Trophoblast cell (in vitro differentiated cells and primary cell): ENCODE results near the gene TNS2.

Experiments used
- DNase-seq, 2 donors: peaks; one replicate each; pipeline ENCODE4 v3.0.0-alpha.2; 2016
- H2AFZ ChIP-seq: 2 replicates; pipeline ENCODE4 v1.6.1; 2013; ENCODE audit warnings: low read length, moderate library complexity, mild to moderate bottlenecking; ENCODE audit not compliant: insufficient read depth, poor library complexity
- H2AK5ac ChIP-seq: 2 replicates; pipeline ENCODE4 v1.6.1; 2013; ENCODE audit warnings: mild to moderate bottlenecking, low read length
- H2BK120ac ChIP-seq: 2 replicates; pipeline ENCODE4 v1.6.1; 2013; ENCODE audit warnings: low read length, mild to moderate bottlenecking, moderate library complexity; ENCODE audit not compliant: insufficient read depth, poor library complexity
- H2BK12ac ChIP-seq: 2 replicates; pipeline ENCODE4 v1.6.1; 2013; ENCODE audit warnings: mild to moderate bottlenecking, low read length, moderate library complexity
- H2BK5ac ChIP-seq: 2 replicates; pipeline ENCODE4 v1.6.1; 2013; ENCODE audit warnings: low read length, low read depth, moderate library complexity, mild to moderate bottlenecking; ENCODE audit not compliant: poor library complexity
- H3K14ac ChIP-seq: 2 replicates; pipeline ENCODE4 v1.6.1; 2013; ENCODE audit warnings: mild to moderate bottlenecking, low read length
- H3K18ac ChIP-seq: 2 replicates; pipeline ENCODE4 v1.6.1; 2013; ENCODE audit warnings: mild to moderate bottlenecking, low read length
- H3K23ac ChIP-seq: 2 replicates; pipeline ENCODE4 v1.6.1; 2013; ENCODE audit warnings: low read length
- H3K27ac ChIP-seq: 2 replicates; pipeline ENCODE4 v1.5.1; 2013; ENCODE audit warnings: low read depth, mild to moderate bottlenecking, inconsistent platforms, low read length, moderate library complexity
- H3K27me3 ChIP-seq: 2 replicates; pipeline ENCODE4 v1.6.1; 2013; ENCODE audit warnings: inconsistent platforms, mild to moderate bottlenecking, low read length, moderate library complexity; ENCODE audit not compliant: insufficient read depth
- H3K36me3 ChIP-seq, 2 experiments: 1 replicate in 1 of 2; 2 replicates in 1 of 2; pipeline ENCODE4 v1.6.1; 2013; ENCODE audit warnings: low read length in 2 of 2, mild to moderate bottlenecking in 2 of 2, moderate library complexity in 1 of 2; ENCODE audit not compliant: insufficient read depth in 2 of 2, control insufficient read depth in 1 of 2
- H3K4ac ChIP-seq: 2 replicates; pipeline ENCODE4 v1.6.1; 2013; ENCODE audit warnings: low read depth, mild to moderate bottlenecking, low read length, moderate library complexity
- H3K4me1 ChIP-seq, 2 experiments: 1 replicate in 1 of 2; 2 replicates in 1 of 2; pipeline ENCODE4 v1.6.1; 2013; ENCODE audit warnings: low read length in 2 of 2, mild to moderate bottlenecking in 2 of 2, moderate library complexity in 1 of 2; ENCODE audit not compliant: insufficient read depth in 2 of 2, control insufficient read depth in 1 of 2
- H3K4me2 ChIP-seq: 2 replicates; pipeline ENCODE4 v1.6.1; 2013; ENCODE audit warnings: inconsistent platforms, mild to moderate bottlenecking, low read length, moderate library complexity
- H3K4me3 ChIP-seq: 2 replicates; pipeline ENCODE4 v1.5.1; 2013; ENCODE audit warnings: mild to moderate bottlenecking, low read depth, low read length, inconsistent platforms
- H3K79me1 ChIP-seq: one replicate; pipeline ENCODE4 v1.6.1; 2013; ENCODE audit warnings: low read length
- H3K79me2 ChIP-seq: 2 replicates; pipeline ENCODE4 v1.6.1; 2013; ENCODE audit warnings: low read length, mild to moderate bottlenecking; ENCODE audit not compliant: control insufficient read depth, insufficient read depth, poor library complexity
- H3K9ac ChIP-seq: 2 replicates; pipeline ENCODE4 v1.6.1; 2013; ENCODE audit warnings: mild to moderate bottlenecking, low read length
- H3K9me3 ChIP-seq: 2 replicates; pipeline ENCODE4 v1.6.1; 2013; ENCODE audit warnings: low read depth, mild to moderate bottlenecking, control low read depth, inconsistent platforms, low read length; ENCODE audit not compliant: insufficient read depth
- H4K12ac ChIP-seq: 2 replicates; pipeline ENCODE4 v1.6.1; 2013; ENCODE audit warnings: low read depth, mild to moderate bottlenecking, low read length, moderate library complexity
- H4K8ac ChIP-seq: 2 replicates; pipeline ENCODE4 v1.6.1; 2013; ENCODE audit warnings: low read depth, mild to moderate bottlenecking, low read length, moderate library complexity
- H4K91ac ChIP-seq: one replicate; pipeline ENCODE4 v1.6.1; 2013; ENCODE audit warnings: low read depth, mild to moderate bottlenecking, low read length, moderate library complexity
- WGBS: extraction: QIAGEN DNeasy Blood & Tissue Kit; methylation state at CpG from one replicate; pipeline ENCODE4 v1.1.7; 2013; ENCODE audit warnings: missing lambda C conversion rate; ENCODE audit not compliant: insufficient read length, insufficient coverage; ENCODE audit errors: extremely low coverage; 5-methylcytosine and 5-hydroxymethylcytosine counted together

TNS2 gene

DNA sequence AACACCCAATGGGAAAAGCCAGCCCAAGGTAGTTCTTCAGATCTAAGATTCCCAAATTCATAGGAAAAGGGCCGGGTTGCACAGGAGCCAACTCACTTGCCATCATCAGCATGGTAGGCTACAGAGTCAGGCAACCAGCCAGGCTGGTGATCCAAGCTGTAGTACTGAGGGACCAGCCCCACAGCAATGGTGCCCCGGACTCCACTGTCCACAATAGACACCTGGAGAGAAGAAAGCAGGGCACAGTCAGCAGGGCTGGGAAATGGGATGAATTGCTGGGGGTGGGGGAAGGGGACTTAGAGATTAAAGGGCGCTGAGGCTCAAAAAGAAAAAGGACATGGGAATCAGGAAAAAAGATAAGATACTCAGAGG lies 25.1 kb downstream of the TNS2 start:
- H4K91ac ChIP-seq: no peak overlapping the region
- no peak overlapping the region for H3K27ac ChIP-seq
- H4K12ac ChIP-seq: no peak overlapping the region
- no peak overlapping the region for H3K4me3 ChIP-seq
- H3K4me2 ChIP-seq: no peak overlapping the region
- no peak overlapping the region for H3K9ac ChIP-seq
- H4K8ac ChIP-seq: no peak overlapping the region
- peaks cover 6 to 9% of the 10 kb centered on the region in 2 experiments for H3K4me1 ChIP-seq
- no peak overlapping the region for H2AK5ac ChIP-seq
- H3K9me3 ChIP-seq: peaks cover 3% of the 10 kb centered on the region
- H2BK12ac ChIP-seq: no peak overlapping the region
- WGBS: no CpG with 5 or more reads among the region's 3 CpGs
- H3K14ac ChIP-seq: no peak overlapping the region
- H3K36me3 ChIP-seq: peaks cover 14 to 15% of the 10 kb centered on the region in 2 experiments
- H2AFZ ChIP-seq: no peak overlapping the region
- peaks cover 8% of the 10 kb centered on the region for H3K79me2 ChIP-seq
- no peaks in the 10 kb centered on the region for H3K27me3 ChIP-seq
- H3K79me1 ChIP-seq: peaks cover 9% of the 10 kb centered on the region
- H3K18ac ChIP-seq: no peak overlapping the region
- no peak overlapping the region for H2BK5ac ChIP-seq
- H2BK120ac ChIP-seq: no peak overlapping the region
- DNase-seq: no peak
- H3K23ac ChIP-seq: no peak overlapping the region
- H3K4ac ChIP-seq: no peak overlapping the region

DNA sequence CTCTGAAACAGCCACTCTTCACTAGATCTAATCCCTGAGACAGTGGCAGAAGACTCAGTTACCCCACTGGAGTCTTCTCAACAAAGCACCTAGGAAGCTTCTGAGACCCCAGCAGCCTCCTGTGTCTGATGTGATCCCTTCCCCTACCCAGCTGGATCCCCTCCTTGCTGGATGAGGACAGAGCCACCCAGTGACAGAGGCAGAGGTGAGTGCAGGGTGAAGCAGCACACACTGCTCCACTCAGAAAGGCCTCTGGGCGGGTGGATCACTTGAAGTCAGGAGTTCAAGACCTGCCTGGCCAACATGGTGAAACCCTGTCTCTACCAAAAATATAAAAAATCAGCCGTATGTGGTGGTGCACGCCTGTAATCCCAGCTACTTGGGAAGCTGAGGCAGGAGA lies 26.6 kb downstream of the TNS2 start:
- no peak overlapping the region for H2BK120ac ChIP-seq
- no peak overlapping the region for H3K4me3 ChIP-seq
- no peaks in the 10 kb centered on the region for H3K27me3 ChIP-seq
- H3K4ac ChIP-seq: no peak overlapping the region
- H3K14ac ChIP-seq: no peak overlapping the region
- no peak for DNase-seq
- H3K36me3 ChIP-seq: peaks cover 14 to 15% of the 10 kb centered on the region in 2 experiments
- H4K91ac ChIP-seq: no peak overlapping the region
- no peak overlapping the region for H2BK5ac ChIP-seq
- no peak overlapping the region for H3K4me2 ChIP-seq
- H3K9ac ChIP-seq: no peak overlapping the region
- H4K8ac ChIP-seq: no peak overlapping the region
- H3K79me1 ChIP-seq: peaks cover 9% of the 10 kb centered on the region
- H3K79me2 ChIP-seq: peaks cover 8% of the 10 kb centered on the region
- H2BK12ac ChIP-seq: no peak overlapping the region
- H3K4me1 ChIP-seq: peaks cover 6 to 9% of the 10 kb centered on the region in 2 experiments
- no peak overlapping the region for H4K12ac ChIP-seq
- no peak overlapping the region for H2AFZ ChIP-seq
- H3K27ac ChIP-seq: no peak overlapping the region
- H3K18ac ChIP-seq: no peak overlapping the region
- no CpG with 5 or more reads among the region's 3 CpGs for WGBS
- no peak overlapping the region for H2AK5ac ChIP-seq
- H3K23ac ChIP-seq: no peak overlapping the region
- peaks cover 3% of the 10 kb centered on the region for H3K9me3 ChIP-seq

DNA sequence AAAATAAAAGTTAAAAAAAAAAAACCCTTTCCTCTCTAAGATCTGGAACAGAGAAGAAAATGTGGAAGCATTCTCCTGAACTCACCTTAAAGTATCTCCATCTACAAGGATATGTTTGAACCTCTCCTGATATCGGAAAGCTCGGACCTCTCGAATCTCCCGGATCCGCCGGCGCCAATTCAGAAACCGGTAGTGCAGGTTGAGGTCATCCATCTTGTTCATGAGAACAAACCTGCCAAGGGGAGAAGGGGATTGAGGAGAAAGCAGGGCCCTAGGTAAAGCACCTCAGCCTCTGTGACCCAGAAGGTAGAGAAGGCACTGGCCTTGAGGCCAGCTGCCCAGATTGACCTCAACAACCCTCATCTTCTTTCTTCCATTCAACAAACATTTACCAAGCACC lies 27.2 kb downstream of the TNS2 start:
- no peak overlapping the region for H3K18ac ChIP-seq
- H3K4me2 ChIP-seq: no peak overlapping the region
- H4K91ac ChIP-seq: no peak overlapping the region
- no peak overlapping the region for H2AK5ac ChIP-seq
- H4K12ac ChIP-seq: no peak overlapping the region
- DNase-seq: no peak
- H3K27me3 ChIP-seq: no peaks in the 10 kb centered on the region
- H3K9me3 ChIP-seq: peaks cover 3% of the 10 kb centered on the region
- H4K8ac ChIP-seq: no peak overlapping the region
- H2AFZ ChIP-seq: no peak overlapping the region
- H3K9ac ChIP-seq: no peak overlapping the region
- no peak overlapping the region for H2BK120ac ChIP-seq
- H2BK12ac ChIP-seq: no peak overlapping the region
- H3K79me2 ChIP-seq: peaks cover 8% of the 10 kb centered on the region
- H3K79me1 ChIP-seq: peaks cover 9% of the 10 kb centered on the region
- H3K36me3 ChIP-seq: peaks cover 14 to 15% of the 10 kb centered on the region in 2 experiments
- no CpG with 5 or more reads among the region's 8 CpGs for WGBS
- no peak overlapping the region for H3K4me3 ChIP-seq
- no peak overlapping the region for H3K4ac ChIP-seq
- H3K4me1 ChIP-seq: peaks cover 6 to 9% of the 10 kb centered on the region in 2 experiments
- no peak overlapping the region for H3K23ac ChIP-seq
- no peak overlapping the region for H3K14ac ChIP-seq
- H2BK5ac ChIP-seq: no peak overlapping the region
- H3K27ac ChIP-seq: no peak overlapping the region

DNA sequence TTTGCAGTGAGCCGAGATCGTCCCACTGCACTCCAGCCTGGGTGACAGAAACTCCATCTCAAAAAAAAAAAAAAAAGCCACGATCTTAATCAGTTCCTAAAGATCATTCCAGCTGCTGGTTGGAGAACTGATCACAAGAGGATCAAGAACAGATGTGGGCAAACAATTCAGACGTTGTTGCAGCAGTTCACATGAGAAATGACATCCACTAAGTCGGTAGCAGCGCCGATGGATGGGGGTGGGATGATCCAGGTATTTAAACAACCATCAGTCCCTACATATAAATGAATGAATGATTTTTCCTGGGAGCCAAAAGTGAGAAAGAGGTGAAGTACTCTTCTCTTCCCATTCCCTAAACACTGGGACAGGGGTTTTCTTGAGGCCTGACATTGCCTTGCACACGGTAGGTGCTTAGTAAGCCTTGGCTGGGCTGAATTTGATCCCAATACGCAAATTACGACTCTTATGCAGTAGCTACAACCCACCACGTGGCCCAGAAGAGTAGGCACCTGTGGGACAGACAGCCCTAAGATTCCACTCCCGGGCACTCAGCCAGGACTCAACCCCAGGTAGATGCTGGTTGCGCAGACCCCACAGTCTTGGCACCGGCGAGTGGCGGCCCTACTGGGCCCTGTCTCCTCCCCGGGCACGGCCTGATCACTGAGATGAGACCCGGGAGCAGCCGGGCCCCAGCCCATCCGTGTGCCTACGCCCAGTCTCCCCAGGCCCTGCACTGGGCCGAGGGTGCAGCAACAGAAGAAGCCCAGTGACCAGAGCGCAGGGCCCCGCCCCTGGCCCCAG lies 28.8 kb downstream of the TNS2 start:
- WGBS: no CpG with 5 or more reads among the region's 25 CpGs
- Histone ChIP-seq H3K36me3 (peaks cover 12 to 14% of the 10 kb centered on the region in 2 experiments), H3K4me1 (peaks cover 6 to 9% of the 10 kb centered on the region in 2 experiments), H3K4ac (peak overlapping the region; percentile 87), H2AFZ (peak overlapping the region; percentile 57), H3K4me2 (peak overlapping the region; percentile 80), H2BK120ac (peak overlapping the region; percentile 3), H4K8ac (peak overlapping the region; percentile 89), H3K79me2 (peaks cover 8% of the 10 kb centered on the region), H3K27me3 (no peaks in the 10 kb centered on the region), H3K27ac (no peak overlapping the region), H3K9me3 (peaks cover 3% of the 10 kb centered on the region), H3K79me1 (peaks cover 9% of the 10 kb centered on the region), H2BK12ac (no peak overlapping the region), H2AK5ac (no peak overlapping the region), H4K91ac (peak overlapping the region; percentile 69), H3K4me3 (peak overlapping the region; percentile 76), H2BK5ac (no peak overlapping the region), H3K23ac (no peak overlapping the region), H3K18ac (peak overlapping the region; percentile 51), H3K9ac (peak overlapping the region; percentile 67), H3K14ac (peak overlapping the region; percentile 97), H4K12ac (peak overlapping the region; percentile 49)
- DNase-seq: peak in 1 of 2 donors; percentile 47
